GM12873 (cell line): ENCODE data around the gene CRK.

Experiments used
- CTCF ChIP-seq: IDR thresholded peaks from 2 replicates; pipeline ENCODE4 v1.5.1; 2012; ENCODE audit warnings: low read depth, mild to moderate bottlenecking, moderate library complexity, low read length, control low read depth; ENCODE audit not compliant: insufficient read depth; ENCODE audit errors: missing control alignments

The CRK gene

DNA sequence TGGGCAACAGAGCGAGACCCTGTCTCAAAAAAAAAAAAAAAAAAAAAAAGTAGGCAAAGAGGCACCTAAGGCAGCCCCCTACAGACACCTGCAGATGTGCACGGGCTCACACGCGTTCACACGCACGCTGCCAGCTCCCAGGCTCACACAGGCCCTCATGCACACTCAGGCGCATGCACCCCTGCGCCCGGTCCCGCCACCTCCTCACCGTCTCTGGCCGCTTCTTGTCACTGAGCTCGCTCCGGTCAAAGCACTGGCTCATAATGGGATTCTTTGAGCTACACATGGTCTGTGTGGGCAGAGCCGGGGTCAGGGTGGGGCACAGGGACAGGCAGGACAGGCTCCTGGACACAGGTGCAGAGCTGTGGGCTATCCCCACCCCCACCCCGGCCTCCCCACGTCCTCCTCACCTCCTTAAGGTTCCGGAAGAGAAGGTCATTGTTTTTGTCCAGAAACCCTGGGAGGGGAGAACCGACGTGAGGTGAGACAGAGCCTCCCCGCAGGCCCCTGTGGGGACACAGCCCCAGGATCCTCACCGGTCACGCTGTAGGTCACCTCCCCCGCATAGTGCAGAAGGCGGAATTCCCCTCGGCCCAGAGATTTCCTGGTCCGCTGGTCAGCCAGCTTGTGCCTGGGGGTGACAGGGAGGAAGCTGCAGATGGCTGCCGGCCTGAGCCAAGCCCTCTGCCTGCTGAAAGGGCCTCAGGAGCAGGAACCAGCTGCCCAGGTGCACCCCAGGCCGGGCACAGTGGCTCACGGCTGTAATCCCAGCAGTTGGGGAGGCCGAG is 18.6 kb upstream of the CRK start:
- no peak for TF ChIP-seq CTCF

DNA sequence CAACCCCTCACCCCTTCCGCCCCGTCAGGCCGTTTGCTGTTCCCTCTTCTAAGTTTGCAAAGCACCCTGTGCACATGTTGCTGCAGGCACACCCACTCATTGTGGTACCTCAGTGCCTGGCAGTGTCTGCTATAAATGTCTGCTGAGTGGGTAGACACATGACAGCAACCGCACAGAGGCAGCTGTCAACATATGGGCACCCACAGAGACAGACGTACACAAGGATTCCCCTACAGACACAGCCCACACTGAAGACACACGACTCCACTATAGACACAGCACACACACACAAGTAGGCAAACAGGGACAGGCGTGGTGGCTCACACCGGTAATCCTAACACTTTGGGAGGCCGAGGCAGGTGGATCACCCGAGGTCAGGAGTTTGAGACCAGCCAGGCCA is 17.8 kb upstream of the CRK start:
- no peak for TF ChIP-seq CTCF

DNA sequence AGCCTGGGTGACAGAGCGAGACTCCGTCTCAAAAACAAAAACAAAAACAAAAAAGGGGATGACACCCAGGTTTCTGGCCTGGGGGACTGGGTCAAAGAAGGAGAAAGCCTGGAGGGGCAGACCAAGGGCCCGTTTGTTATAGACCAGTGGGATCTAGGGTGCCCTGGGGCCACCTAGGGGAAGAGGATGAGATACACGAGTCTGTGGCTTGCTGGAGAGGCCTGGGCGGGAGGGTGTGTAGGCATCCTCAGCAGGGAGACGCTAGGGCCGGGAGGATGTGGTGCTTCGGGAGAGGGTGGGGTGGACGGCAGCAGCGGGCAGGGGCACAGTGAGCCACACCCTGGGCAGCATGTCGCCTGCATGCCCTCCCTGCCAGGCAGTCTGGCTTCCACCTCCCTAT is 17.1 kb upstream of the CRK start:
- no peak for TF ChIP-seq CTCF

DNA sequence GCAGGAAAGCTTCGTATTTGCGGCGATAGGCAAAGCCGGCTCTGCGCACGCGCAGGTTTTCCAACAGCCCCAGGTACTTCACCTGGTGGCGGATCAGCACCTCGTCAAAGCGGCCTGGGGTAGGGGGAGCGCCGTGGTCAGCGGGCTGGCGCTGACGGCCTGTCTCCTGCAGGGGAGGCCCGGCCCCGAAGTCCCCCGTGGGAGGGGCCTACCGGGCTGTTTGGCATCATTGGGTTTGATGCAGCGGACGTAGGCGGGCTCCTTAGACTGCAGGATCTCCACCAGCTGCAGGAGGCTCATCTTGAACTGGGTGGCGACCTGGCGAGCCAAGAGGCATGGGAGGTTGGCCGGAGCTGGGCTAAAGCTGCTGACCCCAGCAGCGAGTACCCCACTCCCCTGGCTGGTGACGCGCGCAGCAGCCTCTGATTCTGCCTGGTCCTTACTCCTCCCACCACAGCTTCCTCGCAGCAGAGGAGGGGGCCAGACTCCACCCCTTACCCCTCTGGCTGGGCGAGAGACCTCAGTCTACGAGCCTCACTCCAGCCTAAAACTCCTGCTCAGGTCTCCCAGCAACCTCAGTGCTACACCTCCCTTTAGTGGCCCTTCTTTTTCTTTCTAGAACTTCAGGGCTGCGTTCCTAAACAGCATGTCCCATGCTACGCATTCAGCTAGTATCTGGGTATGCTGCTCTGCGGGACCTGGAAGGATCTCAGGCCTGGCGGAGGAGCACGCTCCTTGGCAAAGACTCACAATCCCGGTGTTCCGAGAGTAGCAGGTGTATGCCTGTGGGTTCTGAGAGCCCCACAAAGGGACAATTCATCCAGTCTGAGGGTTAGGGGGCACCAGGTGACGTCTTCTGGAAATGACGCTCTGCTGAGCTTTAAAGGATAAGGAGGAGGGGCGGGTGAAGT is 16.1 kb upstream of the CRK start:
- TF ChIP-seq CTCF = no peak

GRCh38 chr17:1471490-1471889 is 15.5 kb upstream of the CRK start:
- no peak for TF ChIP-seq CTCF

GRCh38 chr17:1470755-1471462 is 14.9 kb upstream of the CRK start:
- TF ChIP-seq CTCF = no peak
